ENCODE data around the gene TSHZ3.

TSHZ3 gene

GRCh38 chr19:31289976-31290375, 59.3 kb downstream of the TSHZ3 start:
- Histone ChIP-seq H3K36me3 (ENCODE audit: insufficient read depth, low read length) (no peaks in the 10 kb centered on the region), H4K20me1 (ENCODE audit: insufficient read depth, low read length, poor library complexity, severe bottlenecking) (no peaks in the 10 kb centered on the region), H3K27me3 (ENCODE audit: insufficient read depth, low read length, poor library complexity, severe bottlenecking) (no peaks in the 10 kb centered on the region), H3K4me2 (ENCODE audit: low read depth, low read length, poor library complexity, severe bottlenecking) (no peak overlapping the region), H3K9ac (ENCODE audit: low read depth, low read length, poor library complexity, severe bottlenecking) (no peak overlapping the region), H3K4me3 (ENCODE audit: low read length, poor library complexity, severe bottlenecking) (no peak overlapping the region), H3K9me2 (replicated peaks; ENCODE audit: low read depth, low read length) (no peaks in the 10 kb centered on the region), H3K4me1 (ENCODE audit: insufficient read depth, low read length, poor library complexity, severe bottlenecking) (no peaks in the 10 kb centered on the region), H3F3A (ENCODE audit: low read depth) (no peaks in the 10 kb centered on the region), H3K9me3 (ENCODE audit: insufficient read depth, low read depth, low read length) (no peaks in the 10 kb centered on the region), H2AFZ (ENCODE audit: low read length) (no peak overlapping the region), H3K79me2 (ENCODE audit: insufficient read depth, low read length) (no peaks in the 10 kb centered on the region)
- TF ChIP-seq EZH2phosphoT487 (IDR thresholded peaks at IDR 0.05; ENCODE audit: borderline replicate concordance) (no peak), CTCF (conservative IDR thresholded peaks at IDR 0.05; ENCODE audit: low read length) (no peak)

DNA sequence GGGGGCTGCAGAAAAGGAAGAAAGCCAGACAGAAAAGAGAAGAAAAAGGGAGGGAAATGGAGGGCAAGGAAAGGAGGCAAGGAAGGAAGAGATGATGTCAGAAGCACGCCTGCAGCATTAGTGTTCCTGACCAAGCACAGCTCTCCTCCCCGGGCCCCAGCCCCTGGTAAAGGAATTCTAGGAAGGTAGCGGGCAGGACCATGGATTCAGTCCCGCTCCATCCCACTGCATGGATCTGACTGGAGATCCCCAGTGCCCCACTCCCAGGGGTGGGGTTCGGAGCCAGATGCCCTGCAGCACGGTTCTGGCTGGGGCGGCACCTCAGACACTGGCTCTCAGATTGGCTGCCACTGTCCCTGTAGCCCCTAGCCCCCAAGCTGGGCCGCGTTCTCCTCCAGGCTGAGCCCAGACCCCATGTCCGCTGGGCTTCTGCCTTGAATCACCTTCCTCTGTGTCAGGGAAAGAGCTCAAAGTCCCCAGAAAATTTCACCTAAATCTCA, 59.8 kb downstream of the TSHZ3 start:
- TF ChIP-seq EZH2phosphoT487 (IDR thresholded peaks at IDR 0.05; ENCODE audit: borderline replicate concordance) (no peak), CTCF (conservative IDR thresholded peaks at IDR 0.05; ENCODE audit: low read length) (no peak)
- no peak overlapping the region for H3K4me2 ChIP-seq (ENCODE audit: low read depth, low read length, poor library complexity, severe bottlenecking)

GRCh38 chr19:31286491-31286890, 62.7 kb downstream of the TSHZ3 start:
- Histone ChIP-seq H2AFZ (ENCODE audit: low read length) (no peak overlapping the region), H3K9me2 (replicated peaks; ENCODE audit: low read depth, low read length) (no peaks in the 10 kb centered on the region), H3K27me3 (ENCODE audit: insufficient read depth, low read length, poor library complexity, severe bottlenecking) (no peaks in the 10 kb centered on the region), H3K4me2 (ENCODE audit: low read depth, low read length, poor library complexity, severe bottlenecking) (no peak overlapping the region), H3K4me3 (ENCODE audit: low read length, poor library complexity, severe bottlenecking) (no peak overlapping the region), H3K4me1 (ENCODE audit: insufficient read depth, low read length, poor library complexity, severe bottlenecking) (no peaks in the 10 kb centered on the region), H3K36me3 (ENCODE audit: insufficient read depth, low read length) (no peaks in the 10 kb centered on the region), H3K79me2 (ENCODE audit: insufficient read depth, low read length) (no peaks in the 10 kb centered on the region), H3K9ac (ENCODE audit: low read depth, low read length, poor library complexity, severe bottlenecking) (no peak overlapping the region), H3K9me3 (ENCODE audit: insufficient read depth, low read depth, low read length) (no peaks in the 10 kb centered on the region), H3F3A (ENCODE audit: low read depth) (no peaks in the 10 kb centered on the region), H4K20me1 (ENCODE audit: insufficient read depth, low read length, poor library complexity, severe bottlenecking) (no peaks in the 10 kb centered on the region)
- TF ChIP-seq EZH2phosphoT487 (IDR thresholded peaks at IDR 0.05; ENCODE audit: borderline replicate concordance) (no peak), CTCF (conservative IDR thresholded peaks at IDR 0.05; ENCODE audit: low read length) (no peak)

More for the DNA sequence above, 59.8 kb downstream of the TSHZ3 start:
- H3K79me2 ChIP-seq (ENCODE audit: insufficient read depth, low read length) = no peaks in the 10 kb centered on the region
- H3K9ac ChIP-seq (ENCODE audit: low read depth, low read length, poor library complexity, severe bottlenecking) = no peak overlapping the region
- H2AFZ ChIP-seq (ENCODE audit: low read length) = no peak overlapping the region
- H3F3A ChIP-seq (ENCODE audit: low read depth) = no peaks in the 10 kb centered on the region
- H4K20me1 ChIP-seq (ENCODE audit: insufficient read depth, low read length, poor library complexity, severe bottlenecking) = no peaks in the 10 kb centered on the region
- no peaks in the 10 kb centered on the region for H3K9me2 ChIP-seq (replicated peaks; ENCODE audit: low read depth, low read length)
- H3K4me3 ChIP-seq (ENCODE audit: low read length, poor library complexity, severe bottlenecking) = no peak overlapping the region
- no peaks in the 10 kb centered on the region for H3K27me3 ChIP-seq (ENCODE audit: insufficient read depth, low read length, poor library complexity, severe bottlenecking)
- H3K36me3 ChIP-seq (ENCODE audit: insufficient read depth, low read length) = no peaks in the 10 kb centered on the region
- H3K4me1 ChIP-seq (ENCODE audit: insufficient read depth, low read length, poor library complexity, severe bottlenecking) = no peaks in the 10 kb centered on the region
- no peaks in the 10 kb centered on the region for H3K9me3 ChIP-seq (ENCODE audit: insufficient read depth, low read depth, low read length)

All from Loucy (cell line).